ENCODE data around the gene WDR33.

Gene WDR33

GRCh38 chr2:127685410-127686080 lies 125.4 kb downstream of the WDR33 start:
- Histone ChIP-seq H3K4me3 (ENCODE audit: low read depth in 1 of 5, low read length in 5 of 5) (no peak overlapping the region), H3K9ac (ENCODE audit: low read length in 5 of 5) (no peak overlapping the region), H3K27me3 (ENCODE audit: control insufficient read depth in 5 of 5, insufficient read depth in 4 of 5, low read length in 5 of 5) (no peaks in the 10 kb centered on the region), H3K4me1 (ENCODE audit: control insufficient read depth in 5 of 5, insufficient read depth in 5 of 5, low read length in 5 of 5) (peaks cover 0 to 34% (median 23%) of the 10 kb centered on the region in 5 donors), H3K9me3 (ENCODE audit: control insufficient read depth in 5 of 5, low read length in 5 of 5) (peaks cover 0 to 8% (median under 1%) of the 10 kb centered on the region in 5 donors), H3K27ac (ENCODE audit: low read depth, low read length) (no peak overlapping the region), H3K36me3 (ENCODE audit: control insufficient read depth in 5 of 5, insufficient read depth in 5 of 5, low read length in 5 of 5) (no peaks in the 10 kb centered on the region)

- Histone ChIP-seq H3K27ac (ENCODE audit: low read depth, low read length) (no peak overlapping the region), H3K27me3 (ENCODE audit: control insufficient read depth in 5 of 5, insufficient read depth in 4 of 5, low read length in 5 of 5) (no peaks in the 10 kb centered on the region), H3K4me1 (ENCODE audit: control insufficient read depth in 5 of 5, insufficient read depth in 5 of 5, low read length in 5 of 5) (peaks cover 0 to 51% (median 25%) of the 10 kb centered on the region in 5 donors), H3K9me3 (ENCODE audit: control insufficient read depth in 5 of 5, low read length in 5 of 5) (peaks cover 0 to 4% (median 0%) of the 10 kb centered on the region in 5 donors), H3K36me3 (ENCODE audit: control insufficient read depth in 5 of 5, insufficient read depth in 5 of 5, low read length in 5 of 5) (no peaks in the 10 kb centered on the region), H3K4me3 (ENCODE audit: low read depth in 1 of 5, low read length in 5 of 5) (no peak overlapping the region), H3K9ac (ENCODE audit: low read length in 5 of 5) (no peak overlapping the region)
Observed at GRCh38 chr2:127683757-127684156, 127.2 kb downstream of the WDR33 start.

- Histone ChIP-seq H3K27ac (ENCODE audit: low read depth, low read length) (no peak overlapping the region), H3K4me1 (ENCODE audit: control insufficient read depth in 5 of 5, insufficient read depth in 5 of 5, low read length in 5 of 5) (peaks cover 0 to 58% (median 25%) of the 10 kb centered on the region in 5 donors), H3K9me3 (ENCODE audit: control insufficient read depth in 5 of 5, low read length in 5 of 5) (no peaks in the 10 kb centered on the region), H3K9ac (ENCODE audit: low read length in 5 of 5) (no peak overlapping the region), H3K36me3 (ENCODE audit: control insufficient read depth in 5 of 5, insufficient read depth in 5 of 5, low read length in 5 of 5) (no peaks in the 10 kb centered on the region), H3K4me3 (ENCODE audit: low read depth in 1 of 5, low read length in 5 of 5) (no peak overlapping the region), H3K27me3 (ENCODE audit: control insufficient read depth in 5 of 5, insufficient read depth in 4 of 5, low read length in 5 of 5) (no peaks in the 10 kb centered on the region)
Observed at GRCh38 chr2:127683056-127683455, 127.9 kb downstream of the WDR33 start.

GRCh38 chr2:127681976-127682857 lies 128.8 kb downstream of the WDR33 start:
- Histone ChIP-seq H3K27ac (ENCODE audit: low read depth, low read length) (no peak overlapping the region), H3K27me3 (ENCODE audit: control insufficient read depth in 5 of 5, insufficient read depth in 4 of 5, low read length in 5 of 5) (no peaks in the 10 kb centered on the region), H3K4me3 (ENCODE audit: low read depth in 1 of 5, low read length in 5 of 5) (no peak overlapping the region), H3K9me3 (ENCODE audit: control insufficient read depth in 5 of 5, low read length in 5 of 5) (no peaks in the 10 kb centered on the region), H3K4me1 (ENCODE audit: control insufficient read depth in 5 of 5, insufficient read depth in 5 of 5, low read length in 5 of 5) (peaks cover 0 to 66% (median 25%) of the 10 kb centered on the region in 5 donors), H3K9ac (ENCODE audit: low read length in 5 of 5) (no peak overlapping the region), H3K36me3 (ENCODE audit: control insufficient read depth in 5 of 5, insufficient read depth in 5 of 5, low read length in 5 of 5) (no peaks in the 10 kb centered on the region)

GRCh38 chr2:127681288-127681804 lies 129.6 kb downstream of the WDR33 start:
- H3K9ac ChIP-seq (ENCODE audit: low read length in 5 of 5) = peak overlapping the region in 3 of 5 donors; percentile 6 to 33 (median 27)
- H3K9me3 ChIP-seq (ENCODE audit: control insufficient read depth in 5 of 5, low read length in 5 of 5) = no peaks in the 10 kb centered on the region
- H3K4me3 ChIP-seq (ENCODE audit: low read depth in 1 of 5, low read length in 5 of 5) = peak overlapping the region in 4 of 5 donors; percentile 1 to 62 (median 55)
- H3K27me3 ChIP-seq (ENCODE audit: control insufficient read depth in 5 of 5, insufficient read depth in 4 of 5, low read length in 5 of 5) = no peaks in the 10 kb centered on the region
- H3K27ac ChIP-seq (ENCODE audit: low read depth, low read length) = peak overlapping the region; percentile 57
- H3K36me3 ChIP-seq (ENCODE audit: control insufficient read depth in 5 of 5, insufficient read depth in 5 of 5, low read length in 5 of 5) = no peaks in the 10 kb centered on the region
- H3K4me1 ChIP-seq (ENCODE audit: control insufficient read depth in 5 of 5, insufficient read depth in 5 of 5, low read length in 5 of 5) = peaks cover 0 to 74% (median 29%) of the 10 kb centered on the region in 5 donors

GRCh38 chr2:127680706-127681287 lies 130.2 kb downstream of the WDR33 start:
- no peaks in the 10 kb centered on the region for H3K27me3 ChIP-seq (ENCODE audit: control insufficient read depth in 5 of 5, insufficient read depth in 4 of 5, low read length in 5 of 5)
- peaks cover 0 to 79% (median 33%) of the 10 kb centered on the region in 5 donors for H3K4me1 ChIP-seq (ENCODE audit: control insufficient read depth in 5 of 5, insufficient read depth in 5 of 5, low read length in 5 of 5)
- peak overlapping the region in 4 of 5 donors; percentile 1 to 62 (median 55) for H3K4me3 ChIP-seq (ENCODE audit: low read depth in 1 of 5, low read length in 5 of 5)
- no peaks in the 10 kb centered on the region for H3K9me3 ChIP-seq (ENCODE audit: control insufficient read depth in 5 of 5, low read length in 5 of 5)
- H3K9ac ChIP-seq (ENCODE audit: low read length in 5 of 5) = peak overlapping the region in 2 of 5 donors; percentile 27 to 34
- H3K36me3 ChIP-seq (ENCODE audit: control insufficient read depth in 5 of 5, insufficient read depth in 5 of 5, low read length in 5 of 5) = no peaks in the 10 kb centered on the region
- peak overlapping the region; percentile 57 for H3K27ac ChIP-seq (ENCODE audit: low read depth, low read length)

GRCh38 chr2:127679680-127680361 lies 131.2 kb downstream of the WDR33 start:
- Histone ChIP-seq H3K36me3 (ENCODE audit: control insufficient read depth in 5 of 5, insufficient read depth in 5 of 5, low read length in 5 of 5) (no peaks in the 10 kb centered on the region), H3K9me3 (ENCODE audit: control insufficient read depth in 5 of 5, low read length in 5 of 5) (no peaks in the 10 kb centered on the region), H3K4me3 (ENCODE audit: low read depth in 1 of 5, low read length in 5 of 5) (peak overlapping the region in 3 of 5 donors; percentile 27 to 62 (median 53)), H3K4me1 (ENCODE audit: control insufficient read depth in 5 of 5, insufficient read depth in 5 of 5, low read length in 5 of 5) (peaks cover 0 to 79% (median 36%) of the 10 kb centered on the region in 5 donors), H3K27me3 (ENCODE audit: control insufficient read depth in 5 of 5, insufficient read depth in 4 of 5, low read length in 5 of 5) (no peaks in the 10 kb centered on the region), H3K9ac (ENCODE audit: low read length in 5 of 5) (peak overlapping the region in 1 of 5 donors; percentile 21), H3K27ac (ENCODE audit: low read depth, low read length) (no peak overlapping the region)

- Histone ChIP-seq H3K9ac (ENCODE audit: low read length in 5 of 5) (no peak overlapping the region), H3K27ac (ENCODE audit: low read depth, low read length) (no peak overlapping the region), H3K9me3 (ENCODE audit: control insufficient read depth in 5 of 5, low read length in 5 of 5) (no peaks in the 10 kb centered on the region), H3K36me3 (ENCODE audit: control insufficient read depth in 5 of 5, insufficient read depth in 5 of 5, low read length in 5 of 5) (no peaks in the 10 kb centered on the region), H3K27me3 (ENCODE audit: control insufficient read depth in 5 of 5, insufficient read depth in 4 of 5, low read length in 5 of 5) (no peaks in the 10 kb centered on the region), H3K4me3 (ENCODE audit: low read depth in 1 of 5, low read length in 5 of 5) (peak overlapping the region in 2 of 5 donors; percentile 27 to 53), H3K4me1 (ENCODE audit: control insufficient read depth in 5 of 5, insufficient read depth in 5 of 5, low read length in 5 of 5) (peaks cover 0 to 83% (median 42%) of the 10 kb centered on the region in 5 donors)
Observed at GRCh38 chr2:127678991-127679390, 132.0 kb downstream of the WDR33 start.

GRCh38 chr2:127678531-127678930 lies 132.4 kb downstream of the WDR33 start:
- no peak overlapping the region for H3K4me3 ChIP-seq (ENCODE audit: low read depth in 1 of 5, low read length in 5 of 5)
- peaks cover 0 to 84% (median 42%) of the 10 kb centered on the region in 5 donors for H3K4me1 ChIP-seq (ENCODE audit: control insufficient read depth in 5 of 5, insufficient read depth in 5 of 5, low read length in 5 of 5)
- H3K9me3 ChIP-seq (ENCODE audit: control insufficient read depth in 5 of 5, low read length in 5 of 5) = no peaks in the 10 kb centered on the region
- H3K9ac ChIP-seq (ENCODE audit: low read length in 5 of 5) = no peak overlapping the region
- H3K27ac ChIP-seq (ENCODE audit: low read depth, low read length) = no peak overlapping the region
- no peaks in the 10 kb centered on the region for H3K36me3 ChIP-seq (ENCODE audit: control insufficient read depth in 5 of 5, insufficient read depth in 5 of 5, low read length in 5 of 5)
- no peaks in the 10 kb centered on the region for H3K27me3 ChIP-seq (ENCODE audit: control insufficient read depth in 5 of 5, insufficient read depth in 4 of 5, low read length in 5 of 5)

Data from subcutaneous abdominal adipose tissue (tissue), 5 donors.